Measurements from ENCODE around the gene CLSTN1. TPM values are rescaled to one million over a fixed set of nuclear protein-coding genes. Genes with fewer than 3 reads are reported as not detected.

The CLSTN1 gene
- total and polyA plus RNA-seq, 10 of the 15 experiments (the other 5 are each of a cell fraction or from before 2014, with no cell fraction given) = 2.7 to 64.4 (median 23.2) TPM

DNA sequence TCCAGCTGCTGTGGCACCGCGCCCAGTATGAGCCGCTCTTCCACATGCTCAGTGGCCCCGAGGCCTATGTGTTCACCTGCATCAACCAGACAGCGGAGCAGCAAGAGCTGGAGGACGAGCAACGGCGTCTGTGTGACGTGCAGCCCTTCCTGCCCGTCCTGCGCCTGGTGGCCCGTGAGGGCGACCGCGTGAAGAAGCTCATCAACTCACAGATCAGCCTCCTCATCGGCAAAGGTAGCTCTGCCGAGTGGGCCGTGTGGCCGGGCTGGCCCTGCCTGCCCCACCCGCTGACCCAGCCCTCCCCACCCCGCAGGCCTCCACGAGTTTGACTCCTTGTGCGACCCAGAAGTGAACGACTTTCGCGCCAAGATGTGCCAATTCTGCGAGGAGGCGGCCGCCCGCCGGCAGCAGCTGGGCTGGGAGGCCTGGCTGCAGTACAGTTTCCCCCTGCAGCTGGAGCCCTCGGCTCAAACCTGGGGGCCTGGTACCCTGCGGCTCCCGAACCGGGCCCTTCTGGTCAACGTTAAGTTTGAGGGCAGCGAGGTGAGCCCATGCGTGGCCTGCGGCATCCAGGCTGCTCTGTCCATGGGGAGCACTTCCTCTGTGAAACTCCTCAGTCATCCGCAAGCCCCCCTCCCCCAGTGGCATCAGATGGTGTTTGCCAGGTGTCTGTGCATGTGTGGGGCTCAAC lies 108.1 kb downstream of the CLSTN1 start:
- WGBS (ENCODE audit: insufficient coverage, insufficient replicate concordance, low lambda C conversion rate, missing lambda C conversion rate) = 82% methylated on average over 37 of the region's 40 CpGs
- no peak overlapping the region for H3K4me2 ChIP-seq (ENCODE audit: control insufficient read depth, insufficient read depth)
- no peak overlapping the region for H3K9ac ChIP-seq (ENCODE audit: control insufficient read depth, insufficient read depth, low read length)
- in situ Hi-C loops (cut with MboI) = no loop called here
- ChIA-PET SMC1A (ENCODE audit: uncharacterized antibody, unreplicated experiment) (no interaction called here), POLR2A (interaction anchor here (1.5 kb wide), 1 partner anchor 89 kb away, joined by 3 read pairs; no protein-coding TSS in a partner anchor), CTCF (interaction anchor here (0.9 to 1.0 kb wide), 2 partner anchors 21 to 69 kb away, joined by 3 read pairs; no protein-coding TSS in a partner anchor), RAD21 (ENCODE audit: unreplicated experiment) (interaction anchor here (0.5 kb wide), 1 partner anchor 742 kb away, joined by 3 read pairs; no protein-coding TSS in a partner anchor)
- no TSS peak for BruUV-seq (replicated peaks)
- no peaks in the 10 kb centered on the region for H3K27me3 ChIP-seq (replicated peaks in 1 of 2; ENCODE audit: control insufficient read depth in 2 of 2, insufficient read depth in 2 of 2, low read length in 1 of 2)
- no peak for DNase-seq (ENCODE audit: low read depth, low spot score)
- FAIRE-seq = no peak
- H4K20me1 ChIP-seq (ENCODE audit: control insufficient read depth, insufficient read depth) = no peaks in the 10 kb centered on the region
- peaks cover 27 to 59% of the 10 kb centered on the region in 2 experiments for H3K36me3 ChIP-seq (ENCODE audit: control insufficient read depth in 2 of 2, insufficient read depth in 2 of 2, low read length in 1 of 2)
- no peak overlapping the region for H3K27ac ChIP-seq (ENCODE audit: control insufficient read depth, insufficient read depth)
- no peak overlapping the region for H2AFZ ChIP-seq (ENCODE audit: control insufficient read depth, low read depth, low read length)
- no peaks in the 10 kb centered on the region; the same call in 1 of the 2 replicates for H3K79me2 ChIP-seq (ENCODE audit: control insufficient read depth, insufficient read depth, low read length)
- H3K4me3 ChIP-seq = no peak overlapping the region
- intact Hi-C loops (cut with micrococcal nuclease; ENCODE audit: unreplicated experiment) = no loop called here
- peaks cover 23% of the 10 kb centered on the region for H3K4me1 ChIP-seq (ENCODE audit: control insufficient read depth, insufficient read depth, low read length)
- H3K9me3 ChIP-seq (replicated peaks; ENCODE audit: control insufficient read depth, insufficient read depth, low read length) = no peaks in the 10 kb centered on the region
- ATAC-seq = no peak
- TF ChIP-seq SPI1 (IDR thresholded peaks at IDR 0.05; ENCODE audit: borderline replicate concordance, insufficient read depth, low read depth, low read length) = peak; percentile 45; the same call in 1 of the 2 replicates
- TF ChIP-seq ZNF274 (IDR thresholded peaks at IDR 0.05; ENCODE audit: insufficient read depth, insufficient read length) = no peak
- no peak for TF ChIP-seq SMARCA5 (IDR thresholded peaks at IDR 0.05)

- RAD21 ChIA-PET (ENCODE audit: unreplicated experiment) = no interaction called here
- Histone ChIP-seq H3K27ac (ENCODE audit: control insufficient read depth, insufficient read depth) (no peak overlapping the region), H3K79me2 (ENCODE audit: control insufficient read depth, insufficient read depth, low read length) (no peaks in the 10 kb centered on the region; the same call in 1 of the 2 replicates), H2AFZ (ENCODE audit: control insufficient read depth, low read depth, low read length) (no peak overlapping the region), H3K36me3 (ENCODE audit: control insufficient read depth in 2 of 2, insufficient read depth in 2 of 2, low read length in 1 of 2) (peaks cover 35 to 57% of the 10 kb centered on the region in 2 experiments), H4K20me1 (ENCODE audit: control insufficient read depth, insufficient read depth) (no peaks in the 10 kb centered on the region), H3K9ac (ENCODE audit: control insufficient read depth, insufficient read depth, low read length) (no peak overlapping the region), H3K4me1 (ENCODE audit: control insufficient read depth, insufficient read depth, low read length) (peaks cover 23% of the 10 kb centered on the region), H3K4me2 (ENCODE audit: control insufficient read depth, insufficient read depth) (no peak overlapping the region), H3K27me3 (replicated peaks in 1 of 2; ENCODE audit: control insufficient read depth in 2 of 2, insufficient read depth in 2 of 2, low read length in 1 of 2) (no peaks in the 10 kb centered on the region), H3K4me3 (no peak overlapping the region), H3K9me3 (replicated peaks; ENCODE audit: control insufficient read depth, insufficient read depth, low read length) (no peaks in the 10 kb centered on the region)
- TF ChIP-seq RUNX3 (IDR thresholded peaks at IDR 0.05; ENCODE audit: low read length) (no peak), CUX1 (IDR thresholded peaks at IDR 0.05; ENCODE audit: insufficient replicate concordance, low read depth, low read length) (no peak)
- FAIRE-seq (peak; percentile 7), ATAC-seq (no peak), DNase-seq (ENCODE audit: low read depth, low spot score) (no peak)
- SMC1A ChIA-PET (ENCODE audit: uncharacterized antibody, unreplicated experiment) = no interaction called here
- intact Hi-C loops (cut with micrococcal nuclease; ENCODE audit: unreplicated experiment) (no loop called here), in situ Hi-C loops (cut with MboI) (no loop called here)
- WGBS (ENCODE audit: insufficient coverage, insufficient replicate concordance, low lambda C conversion rate, missing lambda C conversion rate) = 18% methylated on average over 6 of the region's 6 CpGs
- POLR2A ChIA-PET = interaction anchor here (0.7 kb wide), 1 partner anchor 156 kb away, joined by 3 read pairs; no protein-coding TSS in a partner anchor
- TSS peak; percentile 36 for BruUV-seq (replicated peaks)
- CTCF ChIA-PET = interaction anchor here (1.1 to 1.7 kb wide), 3 partner anchors 11 to 70 kb away, joined by 3 to 4 read pairs (median 3); no protein-coding TSS in a partner anchor
Measured at GRCh38 chr1:9714257-9714718, 109.5 kb downstream of the CLSTN1 start.
